LoVo (cell line): ENCODE results near the gene CACNA2D3.
"Not testable (repeated sequence)": the region's sequence is repeated elsewhere in the genome, so short reads cannot be mapped to it uniquely, and the experiment has no call there.

Experiments
- DNase-seq: peaks from one replicate; pipeline ENCODE4 v3.0.0-alpha.2; 2016; ENCODE audit warnings: low spot score

The CACNA2D3 gene

DNA sequence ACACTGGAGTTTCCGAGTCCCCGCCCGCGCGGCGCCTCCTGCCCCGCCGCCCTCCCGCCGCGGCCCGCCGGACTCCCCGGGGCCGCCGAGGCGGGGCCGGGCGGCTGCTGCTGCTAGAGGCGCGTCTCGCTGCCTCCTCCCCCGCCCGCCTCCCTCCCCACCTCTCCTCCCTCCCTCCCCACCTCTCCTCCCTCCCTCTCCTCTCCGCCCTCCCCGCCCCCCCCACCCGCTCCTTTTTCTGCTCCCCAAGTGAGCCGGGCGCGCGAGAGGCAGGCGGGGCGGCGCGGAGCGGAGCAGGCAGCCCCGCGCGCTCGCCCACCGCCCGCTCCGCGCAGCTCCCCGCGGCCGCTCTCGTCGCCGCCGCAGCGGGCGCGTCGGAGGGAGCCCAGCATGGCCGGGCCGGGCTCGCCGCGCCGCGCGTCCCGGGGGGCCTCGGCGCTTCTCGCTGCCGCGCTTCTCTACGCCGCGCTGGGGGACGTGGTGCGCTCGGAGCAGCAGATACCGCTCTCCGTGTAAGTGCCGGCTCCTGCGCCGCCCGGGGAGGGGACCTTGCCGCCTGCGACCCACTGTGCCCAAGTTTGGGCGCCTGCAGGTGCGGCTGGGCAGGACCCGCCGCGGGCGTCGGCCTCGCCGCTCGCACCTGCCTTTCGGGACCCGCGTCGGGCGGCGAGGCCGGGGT lies at the start of gene CACNA2D3:
TSS of gene CACNA2D3 (plus strand) at position 229 of the 679 bp plus-strand sequence.
- no peak for DNase-seq

DNA sequence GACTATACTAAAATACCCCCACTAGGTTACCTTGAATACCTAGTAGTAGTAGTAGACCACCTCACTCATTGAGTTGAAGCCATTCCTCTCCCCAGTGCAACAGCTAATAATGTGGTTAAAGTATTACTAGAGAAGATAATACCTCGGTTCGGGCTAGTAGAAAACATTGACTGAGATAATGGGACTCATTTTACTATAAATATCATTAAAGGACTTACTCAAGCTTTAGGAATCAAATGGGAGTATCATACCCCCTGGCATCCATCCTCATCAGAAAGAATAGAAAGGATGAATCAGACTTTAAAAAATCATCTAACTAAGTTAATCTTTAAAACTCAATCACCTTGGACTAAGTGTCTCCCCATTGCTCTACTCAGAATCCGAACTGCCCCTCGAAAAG lies 49.0 kb upstream of the CACNA2D3 start:
- DNase-seq = no peak

DNA sequence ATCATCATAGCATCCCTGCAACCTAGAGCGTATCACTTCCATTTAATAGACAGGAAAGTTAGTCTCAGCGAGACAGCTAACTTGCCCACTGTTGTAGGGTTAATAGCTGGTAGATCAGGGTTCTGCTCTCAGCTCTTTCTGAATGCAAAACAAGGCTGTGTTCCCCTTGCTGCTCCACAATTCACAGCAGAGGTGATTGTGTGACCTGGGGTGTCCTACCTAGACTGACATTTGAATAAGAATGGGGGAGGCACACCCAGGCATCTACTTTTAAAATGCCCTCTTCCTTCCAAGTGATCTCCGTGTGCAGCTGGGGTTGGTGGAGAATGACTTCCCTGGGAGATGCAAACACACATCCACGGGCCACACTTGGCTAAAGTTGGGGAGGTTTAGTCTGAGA lies 43.0 kb upstream of the CACNA2D3 start:
- no peak for DNase-seq

DNA sequence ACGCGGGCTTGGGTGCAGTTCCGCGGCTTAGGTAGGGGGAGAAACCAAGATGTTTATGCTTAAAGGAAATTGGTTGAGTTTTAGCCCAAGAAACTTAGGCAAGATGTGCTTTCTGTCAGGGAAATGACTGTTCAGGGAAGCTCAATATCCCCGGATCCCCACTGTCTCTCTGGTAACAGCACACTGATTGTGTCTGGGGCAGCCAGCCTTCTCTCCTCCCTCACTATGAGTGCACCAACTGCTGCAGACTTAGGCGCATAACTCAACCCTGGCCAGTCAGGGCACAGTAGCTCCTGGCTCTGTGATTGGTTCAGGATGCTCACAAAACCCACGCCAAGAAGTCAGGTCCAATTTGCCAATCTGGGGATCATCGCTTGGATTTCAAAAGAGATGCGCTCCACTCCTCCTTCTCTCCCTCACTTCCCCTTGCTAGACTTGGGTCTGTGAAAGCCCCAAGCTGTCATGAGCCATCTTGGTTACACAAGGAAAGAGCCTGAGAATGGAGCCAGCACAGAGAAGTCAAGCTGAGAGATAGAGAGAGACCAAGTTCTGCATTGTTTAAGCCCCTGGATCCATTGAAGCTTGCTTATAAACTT lies 42.5 kb upstream of the CACNA2D3 start:
- DNase-seq = no peak

DNA sequence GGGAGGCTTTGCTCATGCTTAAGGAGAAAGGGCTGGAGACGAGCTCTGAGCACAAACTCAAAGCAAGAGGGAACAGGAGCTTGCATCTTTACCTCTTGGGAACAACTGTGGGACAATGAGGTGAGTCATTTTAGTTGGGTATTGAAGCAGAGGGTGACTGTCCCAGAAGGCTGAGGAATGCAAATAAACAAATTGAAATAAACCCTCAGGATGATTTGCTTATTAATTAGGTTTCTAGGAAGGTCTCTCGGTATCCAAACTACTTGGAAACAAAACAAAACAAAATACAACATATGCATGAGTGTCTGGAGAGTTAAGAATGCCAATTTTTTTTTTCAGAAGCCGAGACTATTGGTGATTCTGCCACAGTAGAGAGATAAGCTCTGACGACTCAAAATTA lies 38.4 kb upstream of the CACNA2D3 start:
- no peak for DNase-seq

DNA sequence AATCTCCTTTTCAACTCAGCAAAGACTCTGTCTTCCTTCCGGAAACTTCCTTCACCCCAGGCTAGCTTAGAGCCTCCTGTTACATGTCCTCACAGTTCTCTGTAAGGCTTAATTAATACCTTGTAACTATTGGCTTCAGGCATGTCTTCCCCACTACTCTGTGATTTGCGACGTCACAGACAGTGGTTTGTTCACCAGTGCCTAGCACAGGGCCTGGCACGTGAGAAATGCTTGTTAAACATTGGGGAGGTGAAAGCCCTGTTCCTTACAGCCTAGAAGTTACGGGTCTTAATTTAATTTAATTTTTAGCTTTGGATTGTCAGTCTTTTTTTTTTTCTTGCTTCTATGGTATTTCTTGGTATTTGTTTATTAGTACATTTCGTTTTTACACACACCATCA lies 36.4 kb upstream of the CACNA2D3 start:
- DNase-seq = no peak

DNA sequence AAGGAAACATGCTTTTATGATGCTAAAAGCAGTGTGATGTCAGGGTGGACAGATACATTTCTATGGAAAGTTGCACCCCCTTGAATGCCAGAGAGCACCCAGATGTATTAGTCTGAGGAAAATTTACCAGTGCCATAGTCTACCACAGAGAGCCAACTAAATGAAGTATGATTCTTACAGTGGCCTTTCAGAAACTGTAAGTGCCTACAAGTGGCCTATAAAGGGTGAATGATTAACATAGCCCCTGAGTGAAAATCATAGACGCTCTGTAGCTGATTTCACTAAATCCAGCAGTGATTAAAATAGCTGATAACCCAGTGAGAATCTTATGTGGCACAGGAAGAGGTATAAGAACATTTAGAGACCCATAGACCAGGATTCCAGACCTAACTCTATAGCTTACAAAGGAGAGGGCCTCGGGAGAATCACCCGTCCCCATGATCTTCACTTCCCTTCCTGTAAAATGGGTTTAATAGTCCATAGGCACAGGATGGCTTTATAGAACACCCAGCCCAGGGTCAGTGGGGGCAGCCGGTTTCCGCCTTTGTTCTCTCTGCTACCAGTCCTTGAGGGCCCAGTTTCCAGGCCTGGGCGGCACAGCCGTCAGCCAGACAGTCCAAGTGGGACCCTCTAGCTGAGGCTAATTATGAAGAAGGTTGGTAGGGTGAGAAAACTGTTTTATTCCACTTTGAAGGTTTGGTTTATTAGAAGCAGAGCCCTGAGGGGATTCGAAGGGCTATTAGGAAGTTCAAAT lies 35.5 kb upstream of the CACNA2D3 start:
- DNase-seq = no peak

DNA sequence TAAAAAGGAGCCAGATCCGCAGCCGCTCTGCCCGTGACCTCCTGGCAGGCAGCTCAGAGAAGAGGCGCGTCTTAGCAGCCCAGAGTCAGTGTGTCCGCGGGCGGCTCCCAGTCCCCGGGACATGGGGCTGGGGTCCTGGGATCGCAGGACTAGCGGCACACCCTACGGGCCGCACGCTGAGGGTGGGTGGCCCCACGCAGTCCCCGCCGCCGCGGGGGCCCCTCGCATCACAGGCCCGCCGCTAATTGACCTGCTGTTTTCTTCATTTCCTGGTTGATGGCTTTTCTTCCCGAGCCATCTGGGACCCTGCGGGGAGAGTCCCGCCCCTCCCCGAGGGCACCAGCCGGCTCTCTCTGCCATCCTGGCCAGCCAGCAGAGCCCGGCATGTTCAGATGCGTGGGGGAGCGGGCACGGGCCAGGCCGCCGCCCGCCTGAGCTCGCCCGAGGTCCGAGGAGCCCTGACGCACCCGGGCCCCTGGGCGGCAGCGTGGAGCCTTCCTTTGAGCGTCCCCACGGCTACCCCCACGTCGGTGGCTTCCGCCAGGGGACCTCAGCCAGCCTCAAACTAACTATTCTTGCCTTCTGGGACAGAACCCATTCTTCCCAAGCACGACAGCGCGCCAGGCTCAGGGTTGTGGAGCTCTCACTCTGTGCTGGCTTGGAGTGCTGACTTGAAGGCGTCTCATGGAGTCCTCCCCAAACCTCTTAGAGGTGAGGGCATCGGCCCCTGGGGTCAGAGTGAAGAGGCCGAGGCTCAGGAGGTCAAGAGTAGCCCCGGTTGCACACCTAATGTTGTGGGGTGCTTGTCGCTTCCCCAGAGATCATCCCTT lies 34.6 kb upstream of the CACNA2D3 start:
- DNase-seq = no peak

DNA sequence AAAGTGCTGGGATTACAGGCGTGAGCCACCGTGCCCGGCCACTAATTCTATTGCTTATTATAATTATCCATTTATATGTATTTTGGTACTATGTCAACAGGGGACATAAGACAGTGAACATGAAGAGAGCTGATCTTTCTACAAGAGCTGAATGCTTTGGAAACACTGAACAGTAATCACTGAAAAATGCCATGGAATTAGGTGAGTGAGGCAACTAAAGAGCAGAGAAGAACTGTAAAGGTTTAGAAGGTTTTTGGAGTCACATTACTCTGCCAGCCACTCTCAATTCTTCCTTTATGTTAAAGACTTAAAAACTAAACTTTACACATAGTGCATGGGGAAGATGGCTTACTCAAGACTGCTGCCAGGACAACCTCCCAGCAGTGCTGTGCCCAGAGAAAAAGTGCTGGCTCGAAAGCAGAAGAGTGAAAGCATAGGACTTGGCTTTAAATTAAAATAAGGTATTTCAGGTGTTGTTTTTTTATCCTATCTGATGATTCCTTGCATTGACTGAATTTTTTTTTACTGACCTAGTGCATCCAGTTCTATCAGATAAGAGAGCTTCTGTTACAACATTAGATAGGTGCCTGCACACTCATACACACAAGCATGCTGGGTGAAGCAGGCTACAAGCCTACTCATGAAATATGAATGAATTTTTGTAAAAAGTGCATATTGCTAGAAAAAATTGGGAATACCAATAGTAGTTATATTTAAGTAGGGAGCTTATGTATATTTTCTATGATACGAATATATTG lies 28.7 kb upstream of the CACNA2D3 start:
- no peak for DNase-seq

DNA sequence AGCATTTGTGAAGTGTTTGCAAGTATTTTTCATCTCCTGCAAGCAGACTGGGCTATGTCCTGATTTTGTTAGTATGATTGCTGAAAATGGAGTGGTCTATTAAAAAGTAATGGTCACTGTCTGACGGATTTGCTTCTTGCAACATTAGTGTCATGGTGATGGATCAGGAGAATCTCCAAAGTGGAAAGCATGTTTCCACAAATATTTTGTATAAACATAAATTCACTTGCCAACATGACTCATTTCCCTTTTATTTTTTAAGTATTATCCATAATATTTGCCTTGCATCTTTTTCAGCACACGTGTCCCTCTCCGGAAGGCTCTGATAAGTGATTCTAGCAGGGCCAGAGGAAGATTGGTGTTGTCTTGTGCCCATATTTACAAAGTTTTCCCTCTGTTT lies 27.4 kb upstream of the CACNA2D3 start:
- DNase-seq = no peak

DNA sequence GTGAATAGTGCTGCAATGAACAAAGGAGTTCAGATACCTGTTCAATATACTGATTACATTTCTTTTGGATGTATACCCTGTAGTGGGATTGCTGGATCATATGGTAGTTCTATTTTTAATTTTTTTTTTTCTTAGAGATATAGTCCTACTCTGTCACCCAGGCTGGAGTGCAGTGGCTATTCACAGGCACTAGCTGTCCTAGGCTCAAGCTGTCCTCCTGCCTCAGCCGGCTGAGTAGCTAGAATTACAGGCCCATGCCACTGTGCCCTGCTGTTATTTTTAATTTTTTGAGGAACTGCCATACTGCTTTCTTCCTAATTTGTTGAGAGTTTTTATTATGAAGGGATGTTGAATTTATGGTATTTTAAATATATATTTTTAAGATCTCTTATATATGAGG lies 23.0 kb upstream of the CACNA2D3 start:
- no peak for DNase-seq

DNA sequence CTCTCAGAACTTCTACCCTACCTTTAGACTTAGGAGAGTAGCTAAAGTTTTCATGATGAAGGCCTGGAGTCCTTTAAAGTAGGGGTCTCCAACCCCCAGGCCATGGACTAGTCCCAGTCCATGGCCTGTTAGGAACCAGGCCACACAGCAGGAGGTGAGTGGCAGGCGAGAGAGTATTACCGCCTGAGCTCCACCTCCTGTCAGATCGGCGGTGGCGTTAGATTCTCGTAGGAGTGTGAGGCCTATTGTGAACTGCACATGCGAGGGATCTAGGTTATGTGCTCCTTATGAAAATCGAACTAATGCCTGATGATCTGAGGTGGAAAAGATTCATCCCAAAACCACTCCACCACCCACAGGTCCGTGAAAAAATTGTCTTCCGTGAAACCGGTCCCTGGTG lies 18.3 kb upstream of the CACNA2D3 start:
- no peak for DNase-seq

DNA sequence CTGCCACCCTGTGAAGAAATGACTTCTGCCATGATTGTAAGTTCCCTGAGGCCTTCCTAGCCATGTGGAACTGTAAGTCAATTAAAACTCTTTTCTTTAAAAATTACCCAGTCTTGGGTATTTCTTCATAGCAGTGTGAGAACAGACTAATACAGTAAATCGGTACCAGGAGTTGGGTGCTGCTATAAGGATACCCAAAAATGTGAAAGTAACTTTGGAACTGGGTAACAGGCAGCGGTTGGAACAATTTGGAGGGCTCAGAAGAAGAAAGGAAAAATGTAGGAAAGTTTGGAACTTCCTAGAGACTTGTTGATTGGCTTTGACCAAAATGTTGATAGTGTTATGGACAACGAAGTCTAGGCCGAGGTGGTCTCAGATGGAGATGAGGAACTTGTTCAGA lies 6.2 kb upstream of the CACNA2D3 start:
- not testable (repeated sequence) for DNase-seq

DNA sequence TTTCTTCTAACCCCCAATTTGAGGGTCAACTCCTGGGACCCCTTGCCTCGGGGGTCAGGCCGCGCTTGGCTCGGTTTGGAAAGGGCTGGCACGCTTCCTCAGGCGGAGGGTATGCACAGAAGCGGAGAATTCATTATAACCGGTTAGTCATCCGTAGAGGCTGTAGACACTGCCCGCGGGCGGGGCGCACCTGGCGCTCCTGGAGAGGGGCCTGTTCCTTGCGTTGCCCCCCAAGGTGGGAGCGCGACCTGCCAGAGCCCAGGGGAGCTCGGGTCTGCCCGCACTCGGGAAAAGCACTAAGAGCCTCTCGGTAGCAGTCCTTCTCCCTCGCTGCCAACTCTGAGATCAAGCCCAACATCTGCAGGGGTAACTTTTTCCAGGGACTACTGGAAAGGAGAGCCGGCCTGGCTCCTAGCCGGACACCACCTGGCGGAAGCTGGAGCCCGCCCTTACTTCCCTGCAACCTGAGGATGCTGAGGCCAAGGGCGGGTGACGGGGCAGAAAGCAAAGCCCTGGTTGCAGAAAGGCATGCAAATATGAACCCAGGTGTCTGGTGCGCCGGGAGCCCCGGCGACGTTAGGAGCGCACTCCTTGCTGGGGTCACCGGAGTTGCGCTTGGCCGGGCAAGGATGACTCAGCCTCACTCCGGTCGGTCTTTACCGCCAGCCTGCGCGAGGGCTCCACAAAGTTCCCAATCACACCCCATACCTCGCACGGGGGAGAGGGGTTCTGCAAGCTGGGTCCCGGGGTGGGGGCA lies 1.5 kb upstream of the CACNA2D3 start:
- DNase-seq = no peak

DNA sequence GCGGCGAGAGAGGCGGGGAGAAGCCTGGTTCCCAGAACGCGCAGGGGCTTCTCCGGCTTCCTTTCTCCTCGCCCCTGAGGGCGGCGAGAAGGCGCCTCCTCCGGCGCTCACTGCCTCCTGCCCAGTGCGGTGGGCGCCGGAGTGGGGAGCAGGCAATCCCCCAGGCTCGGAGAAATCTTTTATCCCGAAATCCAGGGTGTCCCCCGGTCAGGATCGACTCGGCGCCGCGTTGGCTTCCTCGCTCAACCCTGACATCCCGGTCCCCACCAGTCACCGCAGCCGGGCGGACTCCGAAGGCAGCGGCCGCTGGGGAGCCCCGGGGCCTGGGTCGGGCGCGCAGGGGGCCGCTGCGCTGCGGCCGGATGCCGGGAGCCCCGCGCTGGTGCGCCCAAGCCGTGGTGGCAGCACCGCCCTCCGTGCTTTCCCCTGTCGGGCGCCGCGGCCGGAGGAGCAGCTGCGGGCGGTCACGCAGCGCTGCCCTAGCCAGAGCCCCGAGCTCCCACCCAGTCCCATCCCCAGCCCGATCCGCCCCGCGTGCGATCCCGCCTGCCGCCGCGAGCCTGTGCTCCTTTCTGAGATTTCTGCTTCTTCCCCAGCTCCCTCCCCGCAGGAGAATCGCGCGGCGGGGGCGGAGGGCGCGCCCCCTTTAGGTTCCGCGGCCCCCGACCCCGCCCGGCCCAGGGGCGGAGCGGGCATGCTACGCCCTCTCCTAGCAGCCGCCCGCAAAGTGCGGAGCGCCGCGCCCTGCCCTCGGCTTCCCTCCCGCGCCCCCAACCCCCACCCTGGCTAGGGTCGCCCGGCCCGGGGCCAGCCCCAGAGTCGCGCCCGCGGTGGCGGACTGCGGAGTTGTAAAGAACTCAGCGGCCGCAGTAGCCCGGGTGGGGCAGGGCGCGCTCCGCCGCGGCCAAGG lies 683 bp upstream of the CACNA2D3 start:
- DNase-seq = no peak

DNA sequence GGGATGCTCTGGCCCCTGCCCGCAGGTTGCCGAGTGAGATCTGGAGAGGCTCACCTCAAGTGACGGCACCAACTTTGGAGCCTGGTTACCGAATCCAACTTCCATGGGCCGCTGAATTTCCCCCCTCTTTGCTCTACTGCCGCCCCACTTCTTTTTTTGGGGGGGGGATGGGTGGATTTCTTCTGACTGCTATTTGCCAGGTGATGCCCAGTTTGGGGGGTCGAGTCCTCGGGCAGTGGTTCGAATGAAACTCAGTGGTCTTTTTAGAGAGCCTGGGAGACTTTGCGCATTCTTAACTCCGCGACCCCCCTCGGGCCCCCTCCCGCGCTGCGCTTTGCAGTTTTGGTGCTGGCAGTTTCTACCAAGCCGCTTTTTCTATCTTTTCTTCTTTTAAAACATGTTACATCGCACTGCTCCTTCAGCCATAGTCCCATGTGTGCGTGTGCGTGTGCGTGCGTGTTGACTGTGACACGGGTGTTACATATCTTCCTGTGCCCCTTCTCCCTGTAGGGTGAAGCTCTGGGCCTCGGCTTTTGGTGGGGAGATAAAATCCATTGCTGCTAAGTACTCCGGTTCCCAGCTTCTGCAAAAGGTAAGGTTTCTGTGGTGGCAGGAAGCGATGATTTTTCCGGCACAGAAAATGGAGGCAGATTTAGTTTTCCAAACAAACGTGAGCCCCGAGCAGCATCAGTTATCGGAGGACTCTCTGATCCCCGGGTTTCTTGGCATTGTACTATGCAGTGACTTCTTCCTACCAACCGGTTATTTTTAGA lies 837 bp downstream of the CACNA2D3 start:
- DNase-seq = no peak

DNA sequence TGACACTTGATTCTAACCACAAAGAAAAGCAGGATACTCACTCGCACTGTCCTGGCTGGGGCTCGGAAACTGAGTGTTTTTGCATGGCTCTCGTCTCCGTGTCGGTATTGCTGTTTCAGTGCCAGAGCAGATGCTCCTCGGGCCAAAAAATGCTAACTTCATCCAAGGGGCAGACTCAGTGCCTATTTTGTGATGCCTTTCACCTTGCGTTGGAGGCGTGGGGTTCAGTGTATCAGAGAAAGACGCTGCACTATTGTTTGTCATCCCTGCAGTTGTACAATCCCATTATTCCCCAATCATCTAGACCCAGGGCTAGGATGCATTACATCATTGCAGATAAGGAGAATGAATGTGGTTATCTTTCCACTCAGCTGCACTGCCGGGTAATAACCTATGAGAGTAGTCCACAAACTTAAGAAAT lies 1.4 kb downstream of the CACNA2D3 start:
- no peak for DNase-seq

DNA sequence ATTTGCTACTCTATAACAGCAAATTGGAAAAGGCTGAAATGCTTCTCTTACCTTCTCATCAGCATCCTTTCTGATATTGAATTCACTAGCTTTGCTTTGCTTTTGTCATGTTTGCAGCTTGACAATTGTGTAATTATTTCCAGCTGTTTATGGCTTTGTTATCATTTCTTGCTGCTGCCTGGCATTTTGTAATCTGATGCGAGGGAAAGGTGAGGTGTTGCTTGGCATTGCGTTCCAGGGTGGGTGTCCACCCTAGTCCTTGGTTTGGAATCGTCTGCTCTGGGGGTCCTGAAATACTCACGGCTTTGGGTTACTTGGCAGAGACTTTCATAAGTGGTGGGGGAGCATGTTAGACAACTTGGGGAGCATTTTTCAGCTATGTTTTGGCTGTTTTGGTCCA lies 2.9 kb downstream of the CACNA2D3 start:
- DNase-seq = no peak

DNA sequence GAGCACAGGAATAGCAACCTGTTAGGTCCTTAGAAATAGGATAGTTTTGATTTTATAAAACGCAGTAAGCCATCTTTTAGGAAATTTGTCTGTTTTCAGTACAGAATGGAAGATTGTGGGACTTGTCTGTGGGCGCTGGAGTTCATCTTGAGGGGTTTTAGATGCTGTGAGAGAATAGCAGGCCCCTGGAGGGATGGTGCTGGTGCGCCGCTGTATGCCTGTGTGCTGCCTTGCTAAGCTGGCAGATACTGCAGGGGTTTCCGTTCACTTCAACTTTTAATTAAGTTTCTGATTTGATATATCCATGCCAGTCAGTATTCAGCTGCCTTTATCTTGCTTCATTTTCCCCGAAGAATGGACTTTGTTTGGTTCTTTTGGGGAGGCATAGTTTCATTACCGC lies 4.2 kb downstream of the CACNA2D3 start:
- DNase-seq = no peak
